Activated CD4-positive, alpha-beta T cell treated with anti-CD3 and anti-CD28 coated beads for 1 hour (primary cell): Measurements from ENCODE around the gene KRT31.
"Not testable (repeated sequence)": the region's sequence is repeated elsewhere in the genome, so short reads cannot be mapped to it uniquely, and the experiment has no call there.

Experiments used
- DNase-seq: peaks from one replicate; pipeline ENCODE4 v3.0.0-alpha.2; 2020

The KRT31 gene

DNA sequence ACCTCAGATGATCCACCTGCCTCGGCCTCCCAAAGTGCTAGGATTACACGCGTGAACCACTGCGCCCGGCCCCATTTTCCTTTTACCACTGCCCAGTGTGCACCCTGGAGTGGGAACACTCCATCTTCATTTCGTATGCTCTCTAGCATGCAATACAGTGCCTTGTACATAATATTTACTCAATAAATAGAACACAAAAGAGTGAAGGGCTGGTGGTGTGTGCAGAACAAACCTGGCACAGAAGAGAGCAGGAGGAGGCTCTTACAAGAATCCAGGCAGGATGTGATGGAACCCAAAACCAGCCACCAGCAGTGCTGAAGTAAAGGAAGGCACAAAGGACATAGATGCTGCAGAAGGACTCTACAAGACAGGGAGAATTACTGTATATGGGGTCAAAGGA lies 19.7 kb upstream of the KRT31 start:
- DNase-seq: no peak

- DNase-seq: no peak
Observed at GRCh38 chr17:41416479-41416878, 19.1 kb upstream of the KRT31 start.

DNA sequence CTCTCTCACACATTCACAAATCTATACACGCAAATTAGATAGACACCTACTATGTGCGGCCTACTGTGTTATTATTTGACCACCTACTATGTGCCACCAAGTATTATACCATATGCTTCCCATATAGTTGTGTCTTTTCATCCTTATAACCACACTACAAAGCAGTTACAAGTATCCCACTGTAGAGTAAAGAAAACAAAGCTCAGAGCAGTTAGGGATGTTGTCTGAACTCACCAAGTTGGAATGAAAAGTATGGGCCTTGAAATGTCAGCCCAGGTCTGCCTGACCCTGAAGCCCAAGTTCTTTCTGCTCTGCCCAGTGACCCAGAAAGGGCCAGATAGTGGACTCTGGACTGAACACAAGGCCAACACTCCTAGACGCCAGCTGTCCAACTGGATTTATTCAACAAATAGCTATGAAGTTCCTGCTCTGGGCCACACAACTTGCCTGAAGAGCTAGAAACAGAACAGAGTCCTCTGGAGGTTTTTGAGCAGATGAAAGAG lies 18.5 kb upstream of the KRT31 start:
- no peak for DNase-seq

DNA sequence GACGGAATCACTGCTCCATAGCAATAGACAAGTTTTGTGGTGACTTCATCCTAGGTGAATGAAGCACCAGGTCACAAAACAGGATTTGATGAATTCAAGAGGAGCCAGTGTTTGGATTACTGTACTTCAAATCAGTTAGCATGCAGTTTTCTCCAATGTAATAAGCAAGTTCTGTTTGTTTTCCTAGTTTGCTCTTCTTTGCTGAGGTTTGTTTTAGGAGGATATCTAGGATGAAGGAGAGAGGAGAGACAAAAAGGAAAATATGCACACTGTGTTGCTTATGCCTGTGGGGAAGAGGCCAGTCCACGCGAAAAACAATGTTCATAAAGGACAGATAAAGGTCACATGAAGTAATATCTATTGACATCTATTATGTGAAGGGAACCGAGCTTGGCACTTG lies 18.0 kb upstream of the KRT31 start:
- no peak for DNase-seq

DNA sequence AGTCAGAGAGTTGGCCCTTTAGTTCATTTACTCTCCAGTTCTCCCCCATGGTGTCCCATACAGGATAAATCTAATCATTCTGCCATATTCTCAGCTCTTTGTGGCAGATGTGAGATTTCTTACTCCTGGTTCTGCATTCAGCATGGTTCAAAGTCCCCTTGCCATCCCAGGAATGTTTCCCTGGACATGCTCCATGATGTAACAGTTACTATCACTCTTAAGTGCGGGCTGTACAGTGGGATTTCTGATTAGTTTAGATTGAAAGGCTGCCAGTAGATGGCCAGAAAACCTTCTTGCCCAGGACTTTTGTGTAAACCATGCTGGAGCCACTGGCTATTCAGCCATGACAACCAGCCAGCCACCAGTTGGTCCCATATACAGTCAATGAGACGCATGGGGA lies 16.6 kb upstream of the KRT31 start:
- no peak for DNase-seq

DNA sequence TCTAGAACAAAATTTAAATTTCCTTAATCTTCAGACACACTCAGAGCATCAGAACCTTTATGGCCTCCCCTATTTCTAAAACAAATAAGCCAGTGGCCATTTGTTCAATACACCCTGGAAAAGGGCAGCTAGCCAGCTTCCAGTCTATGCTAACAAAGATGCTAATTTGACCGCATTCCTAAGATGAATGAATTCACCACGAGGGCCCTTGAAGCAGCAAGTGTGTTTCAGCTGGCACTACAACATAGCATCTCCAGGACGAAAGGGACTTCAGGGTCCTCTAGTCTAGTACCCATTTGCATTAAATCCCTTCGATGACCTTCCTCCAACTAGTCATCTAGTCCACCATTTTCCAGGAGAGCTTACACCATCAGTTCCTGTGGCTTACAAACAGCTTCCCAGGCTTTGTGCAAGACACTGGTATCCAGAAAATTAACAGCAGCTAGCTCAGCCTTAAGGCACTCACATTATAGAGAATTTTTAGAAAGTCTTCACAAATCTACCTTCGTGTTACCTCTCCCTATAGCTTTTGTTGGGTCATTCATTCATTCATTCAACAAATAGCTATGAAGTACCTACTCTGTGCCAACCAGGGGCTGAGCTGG lies 16.0 kb upstream of the KRT31 start:
- no peak for DNase-seq

- DNase-seq: no peak
Observed at GRCh38 chr17:41411072-41411840, 13.8 kb upstream of the KRT31 start.

GRCh38 chr17:41407226-41407625 lies 9.8 kb upstream of the KRT31 start:
- no peak for DNase-seq

- DNase-seq: no peak
Observed at GRCh38 chr17:41406205-41406604, 8.8 kb upstream of the KRT31 start.

DNA sequence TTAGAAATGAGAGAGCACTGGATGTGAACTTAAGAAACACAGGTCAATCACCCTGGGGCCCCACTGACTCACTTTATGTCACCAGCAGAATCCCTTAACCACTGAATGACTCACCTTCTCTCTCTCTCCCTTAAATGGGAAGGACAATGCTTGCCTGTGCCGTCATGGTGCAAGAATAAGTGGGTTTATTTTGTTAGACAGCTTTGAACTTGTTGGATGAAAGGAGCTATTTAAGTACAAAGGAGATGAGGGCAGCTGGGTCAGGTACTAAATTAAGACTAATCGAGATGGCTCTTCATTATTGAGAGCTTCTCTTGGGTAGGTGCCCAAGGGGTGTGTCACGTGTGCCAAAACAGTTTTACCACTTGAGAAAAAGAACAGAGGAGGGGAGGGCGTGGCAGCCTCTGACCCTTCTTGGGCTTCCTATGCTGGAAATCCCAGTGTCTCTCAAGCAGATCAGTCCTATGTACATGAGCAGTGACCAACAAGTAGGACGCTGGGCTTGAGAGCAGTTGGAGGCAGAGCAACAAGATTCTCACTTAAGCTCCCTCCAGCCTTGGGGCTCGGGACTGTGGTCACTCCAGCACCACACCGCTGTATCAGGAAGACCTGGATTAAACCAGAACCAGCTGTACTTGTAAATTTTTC lies 6.7 kb upstream of the KRT31 start:
- no peak for DNase-seq

GRCh38 chr17:41403404-41404023 lies 6.1 kb upstream of the KRT31 start:
- no peak for DNase-seq

DNA sequence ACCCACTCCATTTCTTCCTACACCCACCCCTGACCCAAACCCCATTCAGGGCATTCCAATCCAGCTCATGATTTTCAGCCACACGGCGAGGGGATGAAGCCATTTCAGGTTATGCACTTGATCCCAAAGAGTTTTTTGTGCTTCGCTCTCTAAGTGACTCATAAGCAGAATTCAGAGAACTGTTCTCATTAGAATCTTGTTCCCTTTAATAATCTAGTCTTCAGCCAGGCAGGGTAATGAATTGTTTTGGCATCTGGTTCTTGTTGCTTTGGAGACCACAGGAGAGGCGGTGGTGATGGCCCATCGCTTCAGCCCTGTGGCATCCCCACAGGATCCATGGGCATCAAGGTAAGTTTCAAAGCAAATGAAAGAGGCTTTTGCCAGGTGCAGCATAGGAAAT lies 4.8 kb upstream of the KRT31 start:
- DNase-seq: no peak

DNA sequence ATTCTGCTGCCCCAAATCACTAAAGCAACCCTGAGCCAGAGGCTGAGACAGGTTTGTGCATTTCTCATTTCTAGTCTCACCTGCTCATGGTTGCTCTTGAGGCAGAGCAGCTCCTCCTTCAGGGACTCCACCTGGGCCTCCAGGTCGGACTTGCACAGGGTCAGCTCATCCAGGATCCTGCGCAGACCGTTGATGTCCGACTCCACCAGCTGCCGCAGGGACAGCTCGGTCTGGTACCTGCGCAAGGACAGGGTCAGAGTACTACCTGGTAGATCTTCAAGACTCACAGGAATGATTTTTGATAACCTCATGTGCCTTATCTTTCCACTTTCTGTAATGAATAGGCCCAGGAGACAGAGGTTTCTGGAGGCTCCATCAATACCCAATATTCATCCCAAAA lies 1.1 kb downstream of the KRT31 start:
- DNase-seq: no peak

- no peak for DNase-seq
Observed at GRCh38 chr17:41395611-41396010, 1.8 kb downstream of the KRT31 start.

- not testable (repeated sequence) for DNase-seq
Observed at GRCh38 chr17:41395044-41395443, 2.4 kb downstream of the KRT31 start.

GRCh38 chr17:41394254-41394996 lies 3.0 kb downstream of the KRT31 start:
- DNase-seq: no peak

DNA sequence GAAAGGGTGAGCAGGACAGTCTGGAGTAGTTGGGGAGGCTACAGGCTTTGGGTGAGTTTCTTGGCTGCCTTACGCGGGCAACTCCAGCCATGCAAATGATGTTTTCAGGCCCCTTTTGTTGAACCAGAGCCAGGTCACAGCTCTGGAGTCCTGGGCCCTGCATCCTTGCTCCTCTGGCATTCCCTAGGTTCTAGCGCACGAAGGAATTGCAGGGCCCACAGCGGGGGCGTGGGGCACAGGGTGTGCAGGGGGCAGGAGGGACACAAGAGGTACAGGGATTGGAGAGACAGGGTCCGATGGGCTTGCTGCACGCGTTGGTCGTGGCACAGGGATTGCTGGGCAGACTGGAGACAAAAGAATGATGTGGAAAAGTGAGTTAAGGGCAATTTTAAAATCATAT lies 3.6 kb downstream of the KRT31 start:
- DNase-seq: no peak

DNA sequence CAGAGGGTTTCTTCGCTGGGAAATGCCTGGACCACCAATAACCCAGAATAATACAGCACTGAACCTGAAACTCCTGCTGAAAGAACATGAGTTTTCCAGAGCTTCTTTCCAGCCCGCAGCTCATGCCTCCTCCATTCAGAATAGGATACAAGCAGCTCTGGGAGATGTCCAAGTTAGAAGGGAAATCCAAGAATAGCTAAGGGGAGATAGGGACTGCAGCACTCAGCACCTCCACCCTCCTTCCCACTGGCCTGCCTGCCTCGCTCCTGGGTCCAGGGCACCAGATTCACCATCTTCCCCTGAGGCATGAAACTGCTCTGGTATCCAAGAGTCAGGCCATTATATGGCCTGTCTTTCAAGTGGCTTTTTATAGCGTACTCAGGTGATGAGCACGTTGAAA lies 4.1 kb downstream of the KRT31 start:
- no peak for DNase-seq

DNA sequence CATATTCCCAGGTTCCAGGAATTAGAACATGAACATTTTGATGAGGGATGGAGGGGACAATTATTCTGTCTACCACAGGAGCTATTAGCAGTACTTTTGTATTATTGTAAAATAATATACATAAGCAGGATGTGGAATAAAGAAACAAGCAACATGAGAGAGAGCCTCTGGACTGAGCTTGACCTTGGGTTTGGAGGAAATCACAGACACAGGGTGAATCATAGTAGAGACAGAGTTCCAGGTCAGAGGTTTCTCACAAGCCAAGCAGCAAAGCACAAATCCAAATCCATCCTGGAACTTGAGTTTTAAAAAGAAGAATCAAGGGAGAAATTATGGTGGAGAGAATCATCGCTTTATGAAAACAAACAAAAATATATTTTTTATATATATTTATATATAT lies 5.1 kb downstream of the KRT31 start:
- DNase-seq: no peak

DNA sequence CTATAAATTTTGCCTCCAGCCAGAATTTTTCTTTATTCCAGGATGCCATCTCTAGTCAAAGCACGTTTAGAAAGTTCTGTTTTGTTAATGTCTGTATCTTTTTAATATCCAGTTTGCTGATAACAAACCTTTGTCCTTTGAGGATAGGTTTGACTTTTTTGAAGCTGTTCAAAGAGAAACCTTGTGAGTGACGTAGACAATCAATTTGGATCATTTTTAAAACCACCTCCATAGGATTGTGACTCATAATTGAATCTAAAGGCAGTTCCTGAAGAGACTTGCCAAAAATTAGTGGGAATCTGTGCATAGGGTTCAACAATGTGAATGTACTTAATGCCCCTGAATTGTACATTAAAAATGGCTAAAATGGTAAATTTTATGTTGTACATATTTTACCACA lies 5.9 kb downstream of the KRT31 start:
- DNase-seq: no peak

DNA sequence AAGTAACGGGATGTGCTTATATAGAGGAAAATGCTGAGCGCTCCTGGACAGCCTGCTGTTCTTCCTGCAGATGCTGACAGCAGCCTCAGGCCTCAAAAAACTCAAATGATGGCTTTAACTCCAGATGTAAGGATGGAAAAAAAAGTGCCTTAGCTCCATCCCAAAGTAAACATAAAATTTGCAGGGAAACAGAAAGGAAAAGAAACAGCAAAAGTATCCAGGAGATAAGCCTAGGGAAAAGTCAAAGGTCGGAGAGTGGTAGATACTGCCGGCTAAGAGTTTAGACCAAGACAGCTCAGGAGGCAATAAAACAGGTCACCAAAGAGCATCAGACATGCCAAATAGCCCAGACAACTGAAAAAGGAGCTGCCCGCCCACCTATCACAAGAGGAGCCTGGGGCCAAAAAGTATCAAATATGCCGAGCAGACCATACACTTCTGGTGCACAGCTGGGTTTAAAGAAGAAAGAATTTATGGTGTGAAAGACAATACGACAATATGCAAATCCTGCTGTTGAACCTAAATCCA lies 6.9 kb downstream of the KRT31 start:
- DNase-seq: no peak

DNA sequence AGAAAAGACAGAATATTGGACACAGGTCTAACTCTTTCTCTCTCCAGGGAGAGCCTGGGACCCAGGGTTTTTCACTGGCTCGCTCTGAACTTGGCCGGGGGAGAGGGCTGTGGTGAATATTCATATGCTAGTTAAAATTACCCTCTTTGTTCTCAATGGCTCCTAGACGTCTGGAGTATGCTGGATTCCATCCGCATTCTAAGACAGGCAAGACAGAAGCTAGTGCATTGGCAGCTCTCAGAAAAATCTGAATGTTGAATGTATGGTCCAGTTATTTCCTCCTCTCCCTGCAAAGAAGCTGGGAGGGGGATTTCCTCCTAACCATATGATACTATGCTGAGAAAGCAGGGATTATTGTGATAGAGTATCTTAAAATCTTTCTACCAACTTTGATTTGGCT lies 9.7 kb downstream of the KRT31 start:
- no peak for DNase-seq

GRCh38 chr17:41386227-41386626 lies 11.2 kb downstream of the KRT31 start:
- no peak for DNase-seq
